ENCODE measurements around the gene ILK.
A peak's percentile ranks its signal among the peaks of the same experiment; 100 is the strongest.

ILK gene

GRCh38 chr11:6566704-6567370 is 36.7 kb upstream of the ILK start:
- TF ChIP-seq CTCF (IDR thresholded peaks at IDR 0.05; ENCODE audit: low read length, missing control alignments) = no peak
- no peak for DNase-seq (ENCODE audit: low read depth)
- H3K4me3 ChIP-seq (replicated peaks; ENCODE audit: low read depth, low read length) = no peak overlapping the region

GRCh38 chr11:6567371-6567745 is 36.2 kb upstream of the ILK start:
- TF ChIP-seq CTCF (IDR thresholded peaks at IDR 0.05; ENCODE audit: low read length, missing control alignments) = no peak
- H3K4me3 ChIP-seq (replicated peaks; ENCODE audit: low read depth, low read length) = no peak overlapping the region
- no peak for DNase-seq (ENCODE audit: low read depth)

GRCh38 chr11:6568191-6568918 is 35.2 kb upstream of the ILK start:
- no peak for TF ChIP-seq CTCF (IDR thresholded peaks at IDR 0.05; ENCODE audit: low read length, missing control alignments)
- peak; percentile 89 for DNase-seq (ENCODE audit: low read depth)
- H3K4me3 ChIP-seq (replicated peaks; ENCODE audit: low read depth, low read length) = no peak overlapping the region

- TF ChIP-seq CTCF (IDR thresholded peaks at IDR 0.05; ENCODE audit: low read length, missing control alignments) = no peak
- H3K4me3 ChIP-seq (replicated peaks; ENCODE audit: low read depth, low read length) = no peak overlapping the region
- DNase-seq (ENCODE audit: low read depth) = no peak
These were observed 33.9 kb upstream of the ILK start for GRCh38 chr11:6569706-6570105.

- DNase-seq (ENCODE audit: low read depth) = no peak
- no peak for TF ChIP-seq CTCF (IDR thresholded peaks at IDR 0.05; ENCODE audit: low read length, missing control alignments)
- no peak overlapping the region for H3K4me3 ChIP-seq (replicated peaks; ENCODE audit: low read depth, low read length)
These were observed 32.7 kb upstream of the ILK start for GRCh38 chr11:6570691-6571427.

- TF ChIP-seq CTCF (IDR thresholded peaks at IDR 0.05; ENCODE audit: low read length, missing control alignments) = no peak
- no peak for DNase-seq (ENCODE audit: low read depth)
- no peak overlapping the region for H3K4me3 ChIP-seq (replicated peaks; ENCODE audit: low read depth, low read length)
These were observed 32.1 kb upstream of the ILK start for GRCh38 chr11:6571434-6572008.
